HL-60 (cell line): ENCODE measurements around the gene TPP2.

Experiments
- DNase-seq, 2 experiments: peaks; one replicate each; pipeline ENCODE4 v3.0.0-alpha.2; 2010 to 2020; ENCODE audit warnings: low read depth in 1 of 2, low spot score in 1 of 2
- H3K27ac ChIP-seq: fragments of 250-450 bp; sonication (Bioruptor Pico); replicated peaks from 2 replicates; pipeline ENCODE4 v1.5.1; 2020; ENCODE audit warnings: mild to moderate bottlenecking, moderate library complexity
- H3K27me3 ChIP-seq: fragments of 250-450 bp; sonication (Bioruptor Pico); 2 replicates; pipeline ENCODE4 v1.5.1; 2021; ENCODE audit warnings: mild to moderate bottlenecking, moderate library complexity; ENCODE audit not compliant: insufficient read depth, poor library complexity, severe bottlenecking
- H3K4me3 ChIP-seq: replicated peaks from 2 replicates; pipeline ENCODE4 v1.5.1; 2011; ENCODE audit warnings: mild to moderate bottlenecking, control low read depth, low read length; ENCODE audit not compliant: insufficient read depth
- GABPA ChIP-seq: IDR thresholded peaks from 2 replicates; pipeline ENCODE4 v1.6.1; 2012; ENCODE audit warnings: low read depth
- POLR2AphosphoS5 ChIP-seq: IDR thresholded peaks from 2 replicates; pipeline ENCODE4 v1.6.1; 2012; ENCODE audit warnings: low read depth
- SPI1 ChIP-seq: IDR thresholded peaks from 2 replicates; pipeline ENCODE4 v1.6.1; 2012; ENCODE audit warnings: low read depth, mild to moderate bottlenecking, borderline replicate concordance
- TF ChIP-seq, protein P1 (sequence below): IDR thresholded peaks from one replicate; pipeline ENCODE4 v1.5.1; 2011; ENCODE audit warnings: low read length, control low read depth, inconsistent platforms; ENCODE audit not compliant: insufficient read depth
- TF ChIP-seq, protein P2 (sequence below): IDR thresholded peaks from 2 replicates; pipeline ENCODE4 v1.6.1; 2012; ENCODE audit warnings: low read depth; ENCODE audit not compliant: insufficient replicate concordance

Gene TPP2

DNA sequence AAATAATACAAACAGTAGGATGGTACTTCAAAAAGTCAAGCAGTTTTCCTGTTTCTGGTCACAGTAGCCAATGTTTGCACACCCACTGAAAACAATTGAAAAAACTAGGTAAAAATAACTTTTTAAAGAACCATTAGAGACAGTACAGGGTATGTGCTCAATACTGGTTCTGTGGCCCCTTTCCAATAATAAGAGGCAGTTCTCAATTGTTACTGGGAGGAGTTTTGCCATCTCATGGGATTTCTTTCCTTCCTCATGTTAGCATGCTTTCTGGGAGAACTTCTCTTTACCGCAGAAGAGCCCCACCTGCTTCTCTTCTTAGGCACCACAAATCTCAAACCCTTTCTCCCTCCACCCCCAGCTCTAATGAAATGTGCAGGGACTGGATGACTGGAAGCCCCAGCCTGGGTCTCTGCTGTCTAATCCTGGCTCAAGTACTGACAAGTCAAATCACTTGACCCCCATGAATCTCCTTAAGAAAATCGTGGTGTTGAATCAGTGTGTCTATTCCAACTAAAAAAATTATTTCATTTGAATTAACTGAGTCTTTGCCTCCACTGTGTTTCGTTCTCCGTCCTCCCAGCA, 83.4 kb downstream of the TPP2 start:
- peak overlapping the region; percentile 18 for H3K27ac ChIP-seq

DNA sequence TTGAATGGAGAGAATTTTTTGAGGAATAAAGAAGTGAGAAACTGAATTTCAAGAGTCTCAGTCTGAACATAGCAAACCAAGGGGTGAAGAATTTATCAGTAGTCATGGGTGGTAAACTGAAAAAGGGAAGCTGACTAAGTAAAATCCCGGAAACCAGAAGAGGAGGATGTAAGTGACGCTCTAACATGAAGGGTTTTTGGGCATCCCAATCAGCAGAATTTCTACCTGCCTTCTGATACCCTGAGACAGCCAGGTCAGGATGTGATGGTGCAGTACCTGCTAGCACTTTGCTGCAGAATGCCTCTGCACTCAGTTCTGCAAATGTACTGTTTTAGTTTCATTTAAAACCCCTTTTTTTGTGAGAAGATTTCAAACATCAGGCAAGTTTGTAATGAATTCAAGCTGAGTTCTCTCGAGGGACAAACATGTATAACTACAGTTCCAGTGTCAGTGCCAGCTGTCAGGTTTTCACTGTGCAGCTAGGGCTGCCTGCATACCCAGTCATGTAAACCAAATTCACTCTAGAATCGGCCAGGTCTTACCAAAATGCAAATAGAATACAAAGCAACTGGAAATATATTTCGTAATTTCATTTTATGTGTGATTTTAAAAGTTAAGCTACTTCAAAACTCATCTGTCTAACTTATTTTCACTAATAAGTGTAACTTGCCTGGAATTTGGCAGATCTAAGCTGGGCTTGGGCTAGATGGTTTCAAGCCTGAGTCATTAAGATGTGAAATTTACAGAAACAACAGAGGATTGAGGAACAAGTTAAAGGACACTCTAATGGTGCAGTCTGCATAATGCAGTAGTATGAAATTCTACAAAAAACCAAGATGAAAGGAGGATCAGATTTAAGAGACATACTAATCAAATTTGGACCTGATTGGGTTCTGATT, 84.3 kb downstream of the TPP2 start:
- TF ChIP-seq SPI1 = no peak; the same call in 1 of the 2 replicates
- TF ChIP-seq, protein P1, sequence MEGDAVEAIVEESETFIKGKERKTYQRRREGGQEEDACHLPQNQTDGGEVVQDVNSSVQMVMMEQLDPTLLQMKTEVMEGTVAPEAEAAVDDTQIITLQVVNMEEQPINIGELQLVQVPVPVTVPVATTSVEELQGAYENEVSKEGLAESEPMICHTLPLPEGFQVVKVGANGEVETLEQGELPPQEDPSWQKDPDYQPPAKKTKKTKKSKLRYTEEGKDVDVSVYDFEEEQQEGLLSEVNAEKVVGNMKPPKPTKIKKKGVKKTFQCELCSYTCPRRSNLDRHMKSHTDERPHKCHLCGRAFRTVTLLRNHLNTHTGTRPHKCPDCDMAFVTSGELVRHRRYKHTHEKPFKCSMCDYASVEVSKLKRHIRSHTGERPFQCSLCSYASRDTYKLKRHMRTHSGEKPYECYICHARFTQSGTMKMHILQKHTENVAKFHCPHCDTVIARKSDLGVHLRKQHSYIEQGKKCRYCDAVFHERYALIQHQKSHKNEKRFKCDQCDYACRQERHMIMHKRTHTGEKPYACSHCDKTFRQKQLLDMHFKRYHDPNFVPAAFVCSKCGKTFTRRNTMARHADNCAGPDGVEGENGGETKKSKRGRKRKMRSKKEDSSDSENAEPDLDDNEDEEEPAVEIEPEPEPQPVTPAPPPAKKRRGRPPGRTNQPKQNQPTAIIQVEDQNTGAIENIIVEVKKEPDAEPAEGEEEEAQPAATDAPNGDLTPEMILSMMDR = no peak
- Histone ChIP-seq H3K4me3 (no peak overlapping the region), H3K27ac (peak overlapping the region; percentile 18), H3K27me3 (no peaks in the 10 kb centered on the region)
- DNase-seq = peak in 1 of 2 experiments; percentile 47

More for the DNA sequence above, 83.4 kb downstream of the TPP2 start:
- TF ChIP-seq, protein P1 = no peak
- TF ChIP-seq, protein P2, sequence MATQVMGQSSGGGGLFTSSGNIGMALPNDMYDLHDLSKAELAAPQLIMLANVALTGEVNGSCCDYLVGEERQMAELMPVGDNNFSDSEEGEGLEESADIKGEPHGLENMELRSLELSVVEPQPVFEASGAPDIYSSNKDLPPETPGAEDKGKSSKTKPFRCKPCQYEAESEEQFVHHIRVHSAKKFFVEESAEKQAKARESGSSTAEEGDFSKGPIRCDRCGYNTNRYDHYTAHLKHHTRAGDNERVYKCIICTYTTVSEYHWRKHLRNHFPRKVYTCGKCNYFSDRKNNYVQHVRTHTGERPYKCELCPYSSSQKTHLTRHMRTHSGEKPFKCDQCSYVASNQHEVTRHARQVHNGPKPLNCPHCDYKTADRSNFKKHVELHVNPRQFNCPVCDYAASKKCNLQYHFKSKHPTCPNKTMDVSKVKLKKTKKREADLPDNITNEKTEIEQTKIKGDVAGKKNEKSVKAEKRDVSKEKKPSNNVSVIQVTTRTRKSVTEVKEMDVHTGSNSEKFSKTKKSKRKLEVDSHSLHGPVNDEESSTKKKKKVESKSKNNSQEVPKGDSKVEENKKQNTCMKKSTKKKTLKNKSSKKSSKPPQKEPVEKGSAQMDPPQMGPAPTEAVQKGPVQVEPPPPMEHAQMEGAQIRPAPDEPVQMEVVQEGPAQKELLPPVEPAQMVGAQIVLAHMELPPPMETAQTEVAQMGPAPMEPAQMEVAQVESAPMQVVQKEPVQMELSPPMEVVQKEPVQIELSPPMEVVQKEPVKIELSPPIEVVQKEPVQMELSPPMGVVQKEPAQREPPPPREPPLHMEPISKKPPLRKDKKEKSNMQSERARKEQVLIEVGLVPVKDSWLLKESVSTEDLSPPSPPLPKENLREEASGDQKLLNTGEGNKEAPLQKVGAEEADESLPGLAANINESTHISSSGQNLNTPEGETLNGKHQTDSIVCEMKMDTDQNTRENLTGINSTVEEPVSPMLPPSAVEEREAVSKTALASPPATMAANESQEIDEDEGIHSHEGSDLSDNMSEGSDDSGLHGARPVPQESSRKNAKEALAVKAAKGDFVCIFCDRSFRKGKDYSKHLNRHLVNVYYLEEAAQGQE = no peak
- TF ChIP-seq POLR2AphosphoS5 = no peak
- TF ChIP-seq GABPA = no peak
- TF ChIP-seq SPI1 = no peak
- DNase-seq = no peak
- H3K27me3 ChIP-seq = no peaks in the 10 kb centered on the region
- no peak overlapping the region for H3K4me3 ChIP-seq

DNA sequence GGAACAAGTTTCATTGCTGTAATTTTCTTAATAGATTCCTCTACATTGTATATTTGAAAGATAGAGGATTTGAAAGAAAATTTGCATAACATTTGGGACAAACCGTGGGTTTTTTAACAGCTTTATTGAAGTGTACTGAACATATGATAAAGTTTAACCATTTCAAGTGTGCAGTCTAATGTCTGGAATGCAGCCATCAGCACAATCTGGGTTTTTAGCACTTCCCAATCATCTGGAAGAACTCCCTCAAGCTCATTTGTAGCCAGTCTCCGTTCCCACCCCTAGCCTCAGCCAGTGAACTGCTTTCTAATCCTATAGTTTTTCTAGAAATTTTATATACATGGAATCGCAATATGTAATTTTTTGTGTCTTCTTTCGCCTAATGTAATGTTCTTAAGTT, 85.4 kb downstream of the TPP2 start:
- no peaks in the 10 kb centered on the region for H3K27me3 ChIP-seq
- no peak overlapping the region for H3K27ac ChIP-seq
- no peak for TF ChIP-seq POLR2AphosphoS5
- TF ChIP-seq GABPA = no peak
- H3K4me3 ChIP-seq = no peak overlapping the region
- no peak for DNase-seq

DNA sequence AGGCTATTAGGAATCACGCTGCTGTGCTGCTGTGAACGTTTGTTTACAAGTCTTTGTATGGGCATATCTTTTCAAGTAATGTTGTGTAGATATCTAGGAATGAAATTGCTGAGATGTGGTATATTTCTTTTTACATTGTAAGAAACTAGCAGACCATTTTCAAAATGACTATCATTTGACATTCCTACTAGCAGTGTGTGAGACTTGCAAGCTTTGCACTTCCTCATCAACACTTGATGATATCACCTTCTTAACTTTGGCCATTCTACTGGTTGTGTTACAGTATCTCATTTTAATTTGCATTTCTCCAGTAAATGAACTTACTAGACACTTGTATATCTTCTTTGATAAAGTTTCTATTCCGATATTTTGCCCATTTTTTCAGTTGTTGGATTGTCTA, 85.9 kb downstream of the TPP2 start:
- Histone ChIP-seq H3K27me3 (no peaks in the 10 kb centered on the region), H3K27ac (no peak overlapping the region), H3K4me3 (no peak overlapping the region)
- DNase-seq = no peak
- TF ChIP-seq, protein P1 = no peak
- TF ChIP-seq, protein P2 = no peak
- TF ChIP-seq GABPA (no peak), POLR2AphosphoS5 (no peak), SPI1 (no peak)
